ENCODE data around the gene CDC42BPB.

DNA sequence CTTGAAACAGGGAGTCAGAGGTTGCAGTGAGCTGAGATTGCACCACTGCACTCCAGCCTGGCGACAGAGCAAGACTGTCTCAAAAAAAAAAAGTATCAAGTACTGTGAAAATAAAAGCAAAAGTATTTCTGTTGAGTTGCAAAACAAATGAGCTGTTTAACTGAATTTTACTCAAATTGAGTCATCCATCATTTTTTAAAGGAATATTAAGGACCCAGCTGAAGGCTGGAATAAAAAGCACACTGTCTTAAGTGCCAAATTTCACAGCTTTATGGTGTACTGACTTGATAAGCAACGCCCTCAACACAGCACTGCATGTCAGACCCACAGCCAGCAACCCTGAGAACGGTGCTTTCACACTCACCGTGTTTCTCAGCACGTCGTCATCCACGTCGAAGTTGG lies 76.9 kb downstream of the CDC42BPB start:
- TF ChIP-seq CREB1 (CRISPR knock-in tag; IDR thresholded peaks at IDR 0.05) (no peak), ESRRA (CRISPR knock-in tag; IDR thresholded peaks at IDR 0.05; ENCODE audit: borderline replicate concordance) (no peak), FOXJ3 (CRISPR knock-in tag; IDR thresholded peaks at IDR 0.05; ENCODE audit: borderline replicate concordance) (no peak)
- TF ChIP-seq, protein P1, sequence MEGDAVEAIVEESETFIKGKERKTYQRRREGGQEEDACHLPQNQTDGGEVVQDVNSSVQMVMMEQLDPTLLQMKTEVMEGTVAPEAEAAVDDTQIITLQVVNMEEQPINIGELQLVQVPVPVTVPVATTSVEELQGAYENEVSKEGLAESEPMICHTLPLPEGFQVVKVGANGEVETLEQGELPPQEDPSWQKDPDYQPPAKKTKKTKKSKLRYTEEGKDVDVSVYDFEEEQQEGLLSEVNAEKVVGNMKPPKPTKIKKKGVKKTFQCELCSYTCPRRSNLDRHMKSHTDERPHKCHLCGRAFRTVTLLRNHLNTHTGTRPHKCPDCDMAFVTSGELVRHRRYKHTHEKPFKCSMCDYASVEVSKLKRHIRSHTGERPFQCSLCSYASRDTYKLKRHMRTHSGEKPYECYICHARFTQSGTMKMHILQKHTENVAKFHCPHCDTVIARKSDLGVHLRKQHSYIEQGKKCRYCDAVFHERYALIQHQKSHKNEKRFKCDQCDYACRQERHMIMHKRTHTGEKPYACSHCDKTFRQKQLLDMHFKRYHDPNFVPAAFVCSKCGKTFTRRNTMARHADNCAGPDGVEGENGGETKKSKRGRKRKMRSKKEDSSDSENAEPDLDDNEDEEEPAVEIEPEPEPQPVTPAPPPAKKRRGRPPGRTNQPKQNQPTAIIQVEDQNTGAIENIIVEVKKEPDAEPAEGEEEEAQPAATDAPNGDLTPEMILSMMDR (IDR thresholded peaks at IDR 0.05) = no peak
- TF ChIP-seq, protein P2, sequence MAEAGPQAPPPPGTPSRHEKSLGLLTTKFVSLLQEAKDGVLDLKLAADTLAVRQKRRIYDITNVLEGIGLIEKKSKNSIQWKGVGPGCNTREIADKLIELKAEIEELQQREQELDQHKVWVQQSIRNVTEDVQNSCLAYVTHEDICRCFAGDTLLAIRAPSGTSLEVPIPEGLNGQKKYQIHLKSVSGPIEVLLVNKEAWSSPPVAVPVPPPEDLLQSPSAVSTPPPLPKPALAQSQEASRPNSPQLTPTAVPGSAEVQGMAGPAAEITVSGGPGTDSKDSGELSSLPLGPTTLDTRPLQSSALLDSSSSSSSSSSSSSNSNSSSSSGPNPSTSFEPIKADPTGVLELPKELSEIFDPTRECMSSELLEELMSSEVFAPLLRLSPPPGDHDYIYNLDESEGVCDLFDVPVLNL (CRISPR knock-in tag; IDR thresholded peaks at IDR 0.05; ENCODE audit: borderline replicate concordance, low read depth) = no peak
- TF ChIP-seq, protein P3, sequence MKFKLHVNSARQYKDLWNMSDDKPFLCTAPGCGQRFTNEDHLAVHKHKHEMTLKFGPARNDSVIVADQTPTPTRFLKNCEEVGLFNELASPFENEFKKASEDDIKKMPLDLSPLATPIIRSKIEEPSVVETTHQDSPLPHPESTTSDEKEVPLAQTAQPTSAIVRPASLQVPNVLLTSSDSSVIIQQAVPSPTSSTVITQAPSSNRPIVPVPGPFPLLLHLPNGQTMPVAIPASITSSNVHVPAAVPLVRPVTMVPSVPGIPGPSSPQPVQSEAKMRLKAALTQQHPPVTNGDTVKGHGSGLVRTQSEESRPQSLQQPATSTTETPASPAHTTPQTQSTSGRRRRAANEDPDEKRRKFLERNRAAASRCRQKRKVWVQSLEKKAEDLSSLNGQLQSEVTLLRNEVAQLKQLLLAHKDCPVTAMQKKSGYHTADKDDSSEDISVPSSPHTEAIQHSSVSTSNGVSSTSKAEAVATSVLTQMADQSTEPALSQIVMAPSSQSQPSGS (CRISPR knock-in tag; IDR thresholded peaks at IDR 0.05; ENCODE audit: borderline replicate concordance, low read depth) = no peak

All from WTC11 (cell line).